ENCODE data around the gene INSM1.

INSM1 gene, protein sequence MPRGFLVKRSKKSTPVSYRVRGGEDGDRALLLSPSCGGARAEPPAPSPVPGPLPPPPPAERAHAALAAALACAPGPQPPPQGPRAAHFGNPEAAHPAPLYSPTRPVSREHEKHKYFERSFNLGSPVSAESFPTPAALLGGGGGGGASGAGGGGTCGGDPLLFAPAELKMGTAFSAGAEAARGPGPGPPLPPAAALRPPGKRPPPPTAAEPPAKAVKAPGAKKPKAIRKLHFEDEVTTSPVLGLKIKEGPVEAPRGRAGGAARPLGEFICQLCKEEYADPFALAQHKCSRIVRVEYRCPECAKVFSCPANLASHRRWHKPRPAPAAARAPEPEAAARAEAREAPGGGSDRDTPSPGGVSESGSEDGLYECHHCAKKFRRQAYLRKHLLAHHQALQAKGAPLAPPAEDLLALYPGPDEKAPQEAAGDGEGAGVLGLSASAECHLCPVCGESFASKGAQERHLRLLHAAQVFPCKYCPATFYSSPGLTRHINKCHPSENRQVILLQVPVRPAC

DNA sequence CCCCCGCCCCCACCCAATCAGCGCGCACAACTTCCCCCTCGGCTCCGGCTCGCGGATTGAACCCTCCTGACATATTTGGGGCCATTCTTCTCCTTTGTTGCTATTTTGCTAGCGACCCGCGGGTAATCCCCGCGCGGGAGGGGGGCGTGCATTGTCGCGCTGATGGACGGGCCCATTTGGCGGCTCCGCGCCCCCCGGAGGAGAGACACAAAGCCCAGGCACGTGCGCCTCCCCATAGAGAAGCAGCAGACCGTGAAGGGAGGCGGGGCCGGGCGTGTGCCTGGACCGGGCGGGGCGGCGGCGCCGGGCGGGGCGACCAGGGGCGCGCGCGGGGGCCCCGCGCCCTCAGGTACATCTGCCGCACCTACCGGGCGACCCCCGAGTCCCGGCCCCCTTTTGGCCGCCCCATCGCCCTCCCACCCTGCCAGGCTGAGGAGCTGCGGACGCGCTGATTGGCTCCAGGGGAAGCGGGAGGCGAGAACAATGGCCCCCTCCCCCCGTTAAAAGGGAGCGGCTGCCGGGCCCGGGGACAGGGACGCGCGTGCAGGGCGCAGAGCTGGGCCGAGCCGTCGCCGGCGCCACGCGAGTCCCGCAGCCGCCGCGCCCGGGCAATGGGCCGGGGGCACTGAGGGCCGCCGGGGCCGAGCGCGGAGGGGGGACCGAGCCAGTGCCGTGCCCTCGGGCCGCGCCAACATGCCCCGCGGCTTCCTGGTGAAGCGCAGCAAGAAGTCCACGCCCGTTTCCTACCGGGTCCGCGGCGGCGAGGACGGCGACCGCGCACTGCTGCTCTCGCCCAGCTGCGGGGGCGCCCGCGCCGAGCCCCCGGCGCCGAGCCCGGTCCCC, at the start of gene INSM1:
INSM1 (plus strand) TSS at position 530 of the 843 bp plus-strand sequence; CDS start at position 694, 164 bp downstream.
- no peak within 1 kb of the TSS for H3K4me3 ChIP-seq (ENCODE audit: low read depth, low read length)

GRCh38 chr20:20318365-20319161, 49.3 kb upstream of the INSM1 start:
- ChIA-PET CTCF (no interaction called here), POLR2A (no interaction called here)
- TF ChIP-seq, protein P1, sequence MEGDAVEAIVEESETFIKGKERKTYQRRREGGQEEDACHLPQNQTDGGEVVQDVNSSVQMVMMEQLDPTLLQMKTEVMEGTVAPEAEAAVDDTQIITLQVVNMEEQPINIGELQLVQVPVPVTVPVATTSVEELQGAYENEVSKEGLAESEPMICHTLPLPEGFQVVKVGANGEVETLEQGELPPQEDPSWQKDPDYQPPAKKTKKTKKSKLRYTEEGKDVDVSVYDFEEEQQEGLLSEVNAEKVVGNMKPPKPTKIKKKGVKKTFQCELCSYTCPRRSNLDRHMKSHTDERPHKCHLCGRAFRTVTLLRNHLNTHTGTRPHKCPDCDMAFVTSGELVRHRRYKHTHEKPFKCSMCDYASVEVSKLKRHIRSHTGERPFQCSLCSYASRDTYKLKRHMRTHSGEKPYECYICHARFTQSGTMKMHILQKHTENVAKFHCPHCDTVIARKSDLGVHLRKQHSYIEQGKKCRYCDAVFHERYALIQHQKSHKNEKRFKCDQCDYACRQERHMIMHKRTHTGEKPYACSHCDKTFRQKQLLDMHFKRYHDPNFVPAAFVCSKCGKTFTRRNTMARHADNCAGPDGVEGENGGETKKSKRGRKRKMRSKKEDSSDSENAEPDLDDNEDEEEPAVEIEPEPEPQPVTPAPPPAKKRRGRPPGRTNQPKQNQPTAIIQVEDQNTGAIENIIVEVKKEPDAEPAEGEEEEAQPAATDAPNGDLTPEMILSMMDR (IDR thresholded peaks at IDR 0.05; ENCODE audit: insufficient read depth, low read length, missing control alignments) = no peak
- no peak overlapping the region for H3K4me3 ChIP-seq (ENCODE audit: low read depth, low read length)
- no peak for DNase-seq (ENCODE audit: low read depth, low spot score)

More for the DNA sequence above, at the start of gene INSM1:
- POLR2A ChIA-PET = no interaction called here
- DNase-seq (ENCODE audit: low read depth, low spot score) = no peak
- CTCF ChIA-PET = no interaction called here
- TF ChIP-seq, protein P1 (IDR thresholded peaks at IDR 0.05; ENCODE audit: insufficient read depth, low read length, missing control alignments) = no peak

DNA sequence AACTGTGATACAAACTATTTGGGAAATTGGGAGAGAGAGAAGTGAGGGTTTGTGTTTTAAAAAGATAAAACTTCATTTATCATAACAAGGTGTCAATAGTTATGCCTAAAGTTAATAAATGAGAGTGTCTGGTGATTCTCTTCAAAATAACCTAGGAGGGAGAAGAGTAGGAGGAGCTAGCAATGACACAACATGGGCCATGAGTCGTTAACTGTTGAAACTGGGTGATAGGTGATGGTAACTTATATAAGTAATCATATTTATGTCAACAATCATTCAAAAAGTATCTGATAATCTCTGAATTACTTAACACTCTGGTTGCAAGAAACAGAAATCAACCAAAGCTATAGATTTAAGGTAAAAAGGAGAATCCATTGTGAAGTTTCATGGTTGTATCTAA, 46.8 kb upstream of the INSM1 start:
- CTCF ChIA-PET = no interaction called here
- DNase-seq (ENCODE audit: low read depth, low spot score) = no peak
- POLR2A ChIA-PET = no interaction called here

GRCh38 chr20:20321917-20322316, 46.0 kb upstream of the INSM1 start:
- no peak overlapping the region for H3K4me3 ChIP-seq (ENCODE audit: low read depth, low read length)
- DNase-seq (ENCODE audit: low read depth, low spot score) = no peak
- ChIA-PET POLR2A (no interaction called here), CTCF (no interaction called here)
- TF ChIP-seq, protein P1 (IDR thresholded peaks at IDR 0.05; ENCODE audit: insufficient read depth, low read length, missing control alignments) = no peak

More for the DNA sequence above, 46.8 kb upstream of the INSM1 start:
- TF ChIP-seq, protein P1 (IDR thresholded peaks at IDR 0.05; ENCODE audit: insufficient read depth, low read length, missing control alignments) = no peak
- H3K4me3 ChIP-seq (ENCODE audit: low read depth, low read length) = no peak overlapping the region

DNA sequence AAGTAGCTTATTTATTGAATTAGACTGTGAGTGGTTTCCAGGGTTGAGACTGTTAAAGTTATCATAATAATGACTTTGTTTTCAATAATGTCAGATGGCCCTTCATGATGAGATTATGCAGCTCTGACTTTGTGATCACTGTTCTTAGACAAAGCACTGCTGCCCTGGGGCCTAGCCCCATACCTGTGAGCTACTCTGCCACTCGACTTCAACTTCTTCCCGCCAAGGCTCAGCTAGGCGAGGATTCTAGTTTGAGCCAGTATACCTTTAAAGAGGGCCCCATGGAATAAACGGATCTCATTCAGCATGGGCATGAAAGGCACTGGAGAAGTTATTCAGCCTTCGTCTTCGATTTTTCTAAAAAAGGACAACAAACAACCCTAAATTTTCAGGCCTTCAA, 45.0 kb upstream of the INSM1 start:
- no peak for DNase-seq (ENCODE audit: low read depth, low spot score)
- POLR2A ChIA-PET = no interaction called here
- H3K4me3 ChIP-seq (ENCODE audit: low read depth, low read length) = no peak overlapping the region
- CTCF ChIA-PET = interaction anchor here (1.2 kb wide), 1 partner anchor 271 kb away, joined by 3 read pairs; no protein-coding TSS in a partner anchor
- TF ChIP-seq, protein P1 (IDR thresholded peaks at IDR 0.05; ENCODE audit: insufficient read depth, low read length, missing control alignments) = no peak
